HPDE6-E6E7 (cell line): ENCODE results near the gene VPS11.

Experiments
- DNase-seq: peaks from one replicate; pipeline ENCODE4 v3.0.0; 2011; ENCODE audit warnings: missing footprints; ENCODE audit errors: extremely low spot score

VPS11 gene

DNA sequence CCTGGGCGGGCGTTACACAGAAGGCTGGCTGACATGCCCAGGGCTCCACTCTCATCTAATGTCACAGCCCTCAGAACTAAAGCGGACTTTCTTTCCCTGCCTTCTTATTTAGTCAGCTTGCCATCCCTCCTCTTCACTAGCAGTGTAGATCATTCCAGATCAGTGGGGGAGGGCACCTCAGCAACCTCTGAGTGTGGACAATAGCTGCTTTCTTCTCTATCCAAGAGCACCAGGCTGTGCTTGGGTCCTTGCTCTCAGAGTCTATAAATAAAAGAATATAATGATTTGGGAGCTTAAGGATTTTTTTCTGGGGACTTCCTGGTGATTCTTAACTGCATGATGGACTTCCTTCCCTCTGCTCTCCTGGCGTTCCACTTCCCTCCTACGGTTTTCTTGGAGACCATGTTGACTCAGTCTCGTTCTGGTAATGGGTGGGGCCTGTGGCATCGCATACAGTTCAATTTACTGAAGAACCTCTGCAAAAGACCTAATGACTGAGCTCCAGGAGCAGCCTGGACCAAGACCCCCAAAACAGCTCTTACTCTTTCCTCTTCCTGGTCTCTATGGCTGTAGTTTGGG lies 14.2 kb downstream of the VPS11 start:
- no peak for DNase-seq

GRCh38 chr11:119084663-119085436 lies 17.2 kb downstream of the VPS11 start, which contains the start of gene HMBS:
HMBS (plus strand) TSS chr11:119084881; CDS start chr11:119085034, 153 bp downstream.
- DNase-seq = peak; percentile 93

- no peak for DNase-seq
These were observed 17.8 kb downstream of the VPS11 start for GRCh38 chr11:119085437-119085847.

GRCh38 chr11:119087123-119087522 lies 19.5 kb downstream of the VPS11 start:
- DNase-seq = no peak

DNA sequence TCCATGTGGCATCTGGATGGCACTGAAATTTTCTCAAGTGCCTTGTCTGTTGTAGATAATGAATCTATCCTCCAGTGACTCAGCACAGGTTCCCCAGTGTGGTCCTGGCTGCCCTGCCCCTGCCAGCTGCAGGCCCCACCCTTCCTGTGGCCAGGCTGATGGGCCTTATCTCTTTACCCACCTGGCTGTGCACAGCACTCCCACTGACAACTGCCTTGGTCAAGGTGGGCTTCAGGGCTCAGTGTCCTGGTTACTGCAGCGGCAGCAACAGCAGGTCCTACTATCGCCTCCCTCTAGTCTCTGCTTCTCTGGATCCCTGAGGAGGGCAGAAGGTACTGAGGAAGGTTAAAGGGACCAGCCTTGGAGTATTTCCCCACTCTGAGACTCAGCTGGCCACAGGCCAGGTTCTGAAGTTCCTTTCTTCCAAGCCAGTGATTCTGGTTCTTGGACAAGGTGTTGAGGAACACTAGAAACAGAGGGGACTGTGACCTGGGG lies 20.2 kb downstream of the VPS11 start:
- DNase-seq = no peak

DNA sequence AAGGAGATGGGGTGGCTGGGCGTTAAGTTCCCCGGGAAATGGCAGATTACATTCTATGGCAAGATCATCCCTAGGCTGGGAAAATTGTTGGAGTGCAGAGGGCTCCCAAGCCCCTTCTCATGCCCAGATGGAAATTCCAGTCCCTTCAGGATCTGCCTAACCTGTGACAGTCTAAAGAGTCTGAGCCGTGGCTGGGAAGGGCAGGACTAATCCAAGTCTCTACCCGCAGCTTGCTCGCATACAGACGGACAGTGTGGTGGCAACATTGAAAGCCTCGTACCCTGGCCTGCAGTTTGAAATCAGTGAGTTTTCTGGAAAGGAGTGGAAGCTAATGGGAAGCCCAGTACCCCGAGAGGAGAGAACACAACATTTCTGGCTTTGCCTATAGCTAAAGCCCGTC lies 20.8 kb downstream of the VPS11 start:
- no peak for DNase-seq

DNA sequence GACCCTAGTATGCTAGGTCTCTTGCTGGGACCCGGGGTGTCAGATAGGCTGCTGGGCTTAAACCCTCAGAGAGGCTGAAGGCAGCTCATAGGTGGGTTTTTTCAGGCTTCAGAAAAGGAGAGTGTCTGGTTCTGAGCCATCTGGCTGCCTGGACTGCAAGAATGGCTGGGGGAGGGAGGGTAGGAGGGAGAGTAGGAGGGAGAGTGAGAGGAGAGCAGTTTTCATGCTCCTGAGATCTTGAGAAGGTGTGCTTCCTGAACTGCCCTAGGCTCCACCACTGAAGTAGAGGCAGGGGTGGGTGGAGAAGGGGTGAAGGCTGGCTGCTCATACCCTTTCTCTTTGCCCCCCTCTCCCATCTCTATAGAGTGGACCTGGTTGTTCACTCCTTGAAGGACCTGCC lies 21.7 kb downstream of the VPS11 start:
- no peak for DNase-seq

DNA sequence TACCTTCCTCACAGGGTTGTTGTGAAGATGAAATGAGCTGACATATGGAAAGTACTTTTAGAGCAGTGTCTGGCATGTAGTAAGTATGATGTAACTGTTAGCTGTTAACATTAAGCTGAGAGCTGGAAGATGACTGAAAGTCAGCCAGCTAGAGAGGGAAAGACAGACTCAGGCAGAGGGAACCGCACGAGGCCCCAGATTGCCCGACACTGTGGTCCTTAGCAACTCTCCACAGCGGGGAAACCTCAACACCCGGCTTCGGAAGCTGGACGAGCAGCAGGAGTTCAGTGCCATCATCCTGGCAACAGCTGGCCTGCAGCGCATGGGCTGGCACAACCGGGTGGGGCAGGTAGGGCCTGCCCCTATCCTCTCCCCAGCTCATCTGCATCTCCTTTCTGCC lies 23.6 kb downstream of the VPS11 start:
- DNase-seq = no peak

DNA sequence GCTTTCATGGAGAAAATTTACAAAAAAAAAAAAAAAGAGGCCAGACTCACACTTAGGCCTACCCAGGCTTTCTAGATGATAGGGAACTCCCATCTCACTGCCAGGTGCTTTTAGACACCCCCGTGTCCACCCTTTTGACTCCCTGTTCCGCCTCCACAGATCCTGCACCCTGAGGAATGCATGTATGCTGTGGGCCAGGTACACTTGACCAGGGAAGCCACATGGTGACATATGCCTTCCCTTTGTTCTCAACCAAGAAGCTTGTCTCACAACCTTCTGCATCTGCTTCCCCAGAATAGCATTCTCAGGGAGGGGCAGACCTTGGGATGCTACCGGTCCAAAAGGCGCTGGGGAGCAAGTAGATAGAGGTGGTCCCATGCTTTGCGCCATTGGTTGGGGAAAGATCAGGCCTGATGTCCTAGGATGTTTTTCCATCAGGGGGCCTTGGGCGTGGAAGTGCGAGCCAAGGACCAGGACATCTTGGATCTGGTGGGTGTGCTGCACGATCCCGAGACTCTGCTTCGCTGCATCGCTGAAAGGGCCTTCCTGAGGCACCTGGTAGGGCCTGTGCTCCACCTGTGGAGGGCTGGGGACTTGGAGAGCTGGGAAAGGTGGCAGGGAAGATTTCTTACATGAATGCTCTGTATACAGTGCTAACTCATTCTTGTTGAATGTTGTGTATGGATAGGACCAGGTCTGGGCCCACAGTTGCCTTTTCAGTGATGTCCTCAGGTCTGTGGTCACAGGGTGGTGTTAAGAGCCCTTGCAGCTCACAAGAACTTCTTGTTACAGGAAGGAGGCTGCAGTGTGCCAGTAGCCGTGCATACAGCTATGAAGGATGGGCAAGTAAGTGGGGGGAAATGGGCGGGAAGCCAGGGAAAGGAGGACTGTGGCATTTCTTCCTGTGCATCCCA lies 24.6 kb downstream of the VPS11 start:
- no peak for DNase-seq

GRCh38 chr11:119092880-119093842 lies 25.5 kb downstream of the VPS11 start:
- DNase-seq = no peak

GRCh38 chr11:119093942-119094815 lies 26.6 kb downstream of the VPS11 start:
- DNase-seq = no peak

DNA sequence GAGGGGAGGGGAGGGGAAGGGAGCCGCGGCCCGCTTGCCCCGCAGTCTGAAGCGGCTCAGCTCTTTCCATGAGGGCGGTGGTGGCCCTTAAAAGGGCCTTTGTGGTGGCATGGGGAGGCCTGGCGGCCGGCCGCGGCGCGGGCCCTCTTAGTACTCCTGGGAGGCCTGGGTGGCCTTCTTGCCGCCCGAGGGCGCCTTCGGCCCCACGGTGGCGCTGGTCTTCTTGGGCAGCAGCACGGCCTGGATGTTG lies 27.1 kb downstream of the VPS11 start:
- DNase-seq = no peak

DNA sequence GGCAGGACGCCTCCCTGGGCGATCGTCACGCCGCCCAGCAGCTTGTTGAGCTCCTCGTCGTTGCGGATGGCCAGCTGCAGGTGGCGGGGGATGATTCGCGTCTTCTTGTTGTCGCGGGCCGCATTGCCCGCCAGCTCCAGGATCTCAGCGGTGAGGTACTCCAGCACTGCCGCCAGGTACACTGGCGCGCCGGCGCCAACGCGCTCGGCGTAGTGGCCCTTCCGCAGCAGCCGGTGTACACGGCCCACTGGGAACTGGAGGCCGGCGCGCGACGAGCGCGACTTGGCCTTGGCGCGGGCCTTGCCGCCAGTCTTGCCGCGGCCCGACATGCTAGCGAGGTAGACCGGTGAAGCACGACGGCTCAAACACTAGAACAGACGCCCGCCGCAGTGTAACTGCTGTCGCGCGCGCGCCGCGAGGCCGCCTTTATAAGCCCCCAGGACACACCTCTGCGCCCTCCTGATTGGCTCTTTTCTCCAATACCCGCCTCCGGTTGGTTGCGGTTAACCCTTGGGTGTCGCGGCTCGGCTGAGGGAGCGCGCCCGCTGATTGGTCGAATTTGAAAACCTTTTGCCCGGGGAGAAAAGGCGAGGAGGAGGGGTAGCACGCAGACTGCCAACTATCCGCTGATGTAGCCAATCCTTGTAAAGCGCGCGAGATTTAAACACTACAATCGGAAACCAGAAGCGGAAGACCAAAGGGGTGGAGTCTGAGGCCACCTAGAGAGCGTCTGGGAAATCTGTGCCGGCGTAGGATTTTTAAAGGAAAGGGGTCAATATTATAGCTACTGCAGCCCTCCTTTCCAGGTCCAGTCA lies 27.7 kb downstream of the VPS11 start:
- peak; percentile 100 for DNase-seq

- DNase-seq = no peak
These were observed 32.1 kb downstream of the VPS11 start for GRCh38 chr11:119099711-119100110.

- DNase-seq = no peak
These were observed 32.8 kb downstream of the VPS11 start for GRCh38 chr11:119100246-119100970.

- no peak for DNase-seq
These were observed 33.6 kb downstream of the VPS11 start for GRCh38 chr11:119100994-119101758.

GRCh38 chr11:119101759-119102423 lies 34.3 kb downstream of the VPS11 start, which contains the start of gene DPAGT1:
DPAGT1 (minus strand) TSS chr11:119101853; CDS start chr11:119101655, 198 bp downstream.
- DNase-seq = peak; percentile 88
